ENCODE measurements around the gene CNTNAP4.

GRCh38 chr16:76265434-76266045 lies 11.7 kb upstream of the CNTNAP4 start:
- no peak for TF ChIP-seq SMC3 (IDR thresholded peaks at IDR 0.05)
- no peak; the same call in 2 of the 3 replicates for TF ChIP-seq CTCF (IDR thresholded peaks at IDR 0.05)
- TF ChIP-seq JUN (IDR thresholded peaks at IDR 0.05), result no peak
- no peak for TF ChIP-seq RARB (CRISPR knock-in tag; IDR thresholded peaks at IDR 0.05)
- no peak for TF ChIP-seq POLR2A (IDR thresholded peaks at IDR 0.05; ENCODE audit: low read length)
- no peak for TF ChIP-seq HDAC2 (IDR thresholded peaks at IDR 0.05)
- TF ChIP-seq POLR2AphosphoS2 (conservative IDR thresholded peaks at IDR 0.05; ENCODE audit: low read length), result no peak
- no peak for TF ChIP-seq BHLHE40 (IDR thresholded peaks at IDR 0.05; ENCODE audit: low read depth, low read length)
- TF ChIP-seq RFX5 (IDR thresholded peaks at IDR 0.05), result no peak
- no peak for TF ChIP-seq FOSL2 (IDR thresholded peaks at IDR 0.05)
- TF ChIP-seq FOSL2 (CRISPR knock-in tag; IDR thresholded peaks at IDR 0.05), result no peak

Measured in A549 (cell line).